ENCODE measurements around the gene NNMT.
"Not testable (repeated sequence)": the region's sequence is repeated elsewhere in the genome, so short reads cannot be mapped to it uniquely, and the experiment has no call there.

NNMT gene

GRCh38 chr11:114314096-114314495 is 17.9 kb downstream of the NNMT start:
- no peak for DNase-seq

- no peak for DNase-seq
Observed at GRCh38 chr11:114315749-114316368, 19.7 kb downstream of the NNMT start.

- DNase-seq: no peak
Observed at GRCh38 chr11:114316980-114317786, 21.0 kb downstream of the NNMT start.

- DNase-seq: no peak
Observed at GRCh38 chr11:114317787-114318137, 21.6 kb downstream of the NNMT start.

DNA sequence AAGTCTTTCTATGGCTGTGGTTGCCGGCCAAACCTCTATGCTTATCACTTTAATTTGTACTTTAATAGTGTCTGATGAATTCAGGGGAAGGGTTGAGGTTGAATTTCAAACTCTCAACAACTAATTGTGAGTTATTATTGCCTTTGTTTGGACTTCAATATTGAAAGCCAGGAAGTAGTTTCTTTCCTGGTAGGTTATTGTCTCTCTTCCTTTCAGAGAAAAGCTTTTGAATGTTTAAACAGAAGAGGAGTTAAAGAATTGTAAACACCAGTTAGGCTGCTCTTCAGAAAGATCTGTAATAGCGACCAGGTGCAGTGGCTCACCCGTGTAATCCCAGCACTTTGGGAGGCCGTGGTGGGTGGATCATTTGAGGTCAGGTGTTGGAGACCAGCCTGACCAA is 22.2 kb downstream of the NNMT start:
- no peak for DNase-seq

GRCh38 chr11:114319716-114320328 is 23.6 kb downstream of the NNMT start:
- no peak for DNase-seq

DNA sequence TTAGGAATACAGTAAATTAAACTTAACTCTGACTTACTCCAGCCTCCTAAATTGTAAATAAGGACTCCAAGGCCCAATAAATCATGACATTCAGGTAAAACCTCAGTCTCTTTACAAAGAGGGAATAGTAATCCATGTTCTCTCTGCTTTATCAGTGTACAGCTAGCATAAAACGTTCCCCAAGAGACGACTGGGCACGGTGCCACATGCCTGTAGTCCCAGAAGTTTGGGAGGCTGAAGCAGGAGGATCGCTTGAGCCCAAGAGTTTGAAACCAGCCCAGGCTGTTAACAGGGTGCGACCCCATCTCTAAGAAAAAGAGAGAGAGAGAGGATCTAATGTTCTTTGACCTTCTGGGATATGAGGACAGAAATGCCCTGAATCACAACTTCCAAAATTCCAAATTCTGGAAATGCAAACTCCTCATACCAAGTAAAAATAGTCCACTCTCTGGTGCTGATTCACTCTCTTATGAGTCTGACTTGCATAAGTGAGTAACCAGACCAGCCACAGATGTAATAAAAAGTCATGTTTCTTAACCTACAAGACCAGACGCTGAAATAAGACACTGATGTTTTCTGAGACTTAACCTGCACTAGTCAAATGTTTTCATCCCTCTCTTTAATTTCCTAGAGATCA is 25.5 kb downstream of the NNMT start:
- DNase-seq: no peak

GRCh38 chr11:114322934-114323333 is 26.7 kb downstream of the NNMT start:
- DNase-seq: no peak

- DNase-seq: no peak
Observed at GRCh38 chr11:114326151-114326550, 30.0 kb downstream of the NNMT start.

GRCh38 chr11:114326776-114327175 is 30.6 kb downstream of the NNMT start:
- no peak for DNase-seq

- DNase-seq: no peak
Observed at GRCh38 chr11:114330373-114330772, 34.2 kb downstream of the NNMT start.

DNA sequence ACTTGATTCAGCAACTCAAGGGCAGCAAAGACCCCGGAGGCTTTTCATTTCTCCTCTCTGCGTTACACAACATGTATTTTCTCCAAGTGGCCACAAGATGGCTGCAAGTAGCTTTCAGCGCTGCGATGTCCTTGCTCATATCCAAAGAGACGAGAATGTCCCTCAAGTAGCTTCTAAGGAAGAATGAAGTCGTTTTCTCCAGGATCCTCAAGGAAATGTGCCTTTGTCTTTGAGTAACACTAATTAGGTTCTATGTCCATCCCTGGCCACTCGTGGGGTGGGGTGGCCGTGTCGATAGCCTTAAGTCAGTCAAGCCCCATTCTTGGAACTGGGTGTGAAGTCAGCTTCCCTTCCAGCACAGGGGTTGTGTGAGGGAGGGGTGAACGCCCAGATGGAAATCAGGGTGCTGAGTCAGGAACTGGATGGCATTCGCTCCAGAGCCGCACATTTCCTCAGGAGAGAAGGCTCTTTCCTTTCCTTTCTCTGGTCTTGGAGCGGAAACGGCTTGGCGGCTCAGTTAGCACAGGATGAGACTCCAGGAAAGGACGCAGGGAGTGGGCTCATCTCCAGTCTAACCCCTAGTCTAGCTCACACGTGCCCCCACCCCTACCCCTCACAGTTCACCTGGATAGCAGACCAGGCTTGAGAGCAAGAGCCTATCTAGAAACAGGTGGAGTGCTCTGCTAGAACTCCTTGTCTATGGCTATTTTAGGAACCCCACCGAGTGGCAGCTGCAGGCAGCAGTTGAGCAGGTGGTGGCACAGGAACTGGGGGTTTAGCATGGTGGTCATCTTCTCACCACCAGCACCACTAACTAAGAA is 44.3 kb downstream of the NNMT start:
- DNase-seq: peak; percentile 38

- not testable (repeated sequence) for DNase-seq
Observed at GRCh38 chr11:114341667-114342066, 45.5 kb downstream of the NNMT start.

GRCh38 chr11:114342476-114342875 is 46.3 kb downstream of the NNMT start:
- no peak for DNase-seq

GRCh38 chr11:114343020-114343419 is 46.8 kb downstream of the NNMT start:
- DNase-seq: no peak

DNA sequence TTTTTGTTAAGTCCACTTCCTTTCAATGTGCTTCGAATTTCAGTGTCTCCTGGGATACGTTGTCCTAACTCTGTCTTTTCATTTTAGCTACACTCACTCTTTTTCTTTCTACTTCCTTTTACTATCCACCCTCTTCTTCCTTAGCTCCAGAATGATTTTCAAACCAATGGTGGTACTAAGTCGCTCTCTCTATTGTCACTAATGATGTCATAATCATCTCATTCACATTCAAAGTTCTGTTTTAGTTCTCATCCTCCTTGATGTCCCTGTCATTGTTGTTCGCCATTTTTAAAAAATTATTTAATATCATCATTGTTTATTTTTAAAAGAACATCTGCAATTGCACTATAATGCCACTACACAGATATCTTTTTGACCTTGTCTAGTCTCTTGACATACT is 47.3 kb downstream of the NNMT start:
- no peak for DNase-seq

DNA sequence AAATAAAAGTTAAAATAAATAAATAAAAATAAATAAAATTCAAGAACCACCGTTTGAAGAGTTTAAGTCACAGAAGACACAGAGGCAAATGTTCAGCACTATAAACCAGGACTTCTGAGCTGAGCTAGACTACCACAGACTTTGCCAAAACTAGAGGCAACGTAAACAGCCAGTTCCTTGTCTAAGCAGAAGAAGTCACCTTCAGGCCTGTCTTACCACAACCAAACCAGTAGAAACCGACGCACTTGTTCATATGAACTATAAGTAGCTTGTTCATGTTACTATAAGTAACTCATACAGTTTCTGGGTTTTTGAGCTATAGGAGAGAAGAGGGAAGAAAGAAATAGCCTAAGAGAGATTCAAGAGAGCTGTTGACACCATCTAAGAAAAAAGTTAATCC is 48.3 kb downstream of the NNMT start:
- no peak for DNase-seq

DNA sequence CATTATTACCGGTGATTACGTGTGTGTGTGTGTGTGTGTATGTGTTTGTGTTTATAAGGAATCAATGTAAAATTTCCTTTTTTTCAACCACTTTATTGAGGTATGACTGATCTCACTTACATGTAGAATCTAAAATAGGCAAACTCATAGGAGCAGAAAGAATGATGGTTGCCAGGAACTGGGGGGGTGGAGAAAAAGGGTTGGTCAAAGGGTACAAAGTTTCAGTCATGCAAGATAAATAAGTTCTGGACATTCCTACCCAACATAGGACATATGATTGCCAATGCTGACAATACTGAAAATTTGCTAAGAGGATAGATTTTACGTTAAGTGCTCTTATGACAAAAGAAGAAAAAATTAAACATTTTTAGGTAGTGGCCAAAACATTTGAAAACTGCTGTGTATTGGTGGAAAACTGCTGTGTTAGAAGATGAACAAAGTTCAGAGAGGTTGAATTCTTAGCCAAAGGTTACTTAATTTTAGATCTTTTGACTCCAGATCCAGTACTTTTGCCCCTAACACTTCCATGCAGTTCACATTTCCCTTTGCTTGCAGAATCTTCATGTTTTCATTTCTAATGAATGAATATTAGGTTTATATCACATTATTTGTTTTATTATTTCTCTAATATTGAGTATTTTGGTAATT is 49.5 kb downstream of the NNMT start:
- DNase-seq: no peak

DNA sequence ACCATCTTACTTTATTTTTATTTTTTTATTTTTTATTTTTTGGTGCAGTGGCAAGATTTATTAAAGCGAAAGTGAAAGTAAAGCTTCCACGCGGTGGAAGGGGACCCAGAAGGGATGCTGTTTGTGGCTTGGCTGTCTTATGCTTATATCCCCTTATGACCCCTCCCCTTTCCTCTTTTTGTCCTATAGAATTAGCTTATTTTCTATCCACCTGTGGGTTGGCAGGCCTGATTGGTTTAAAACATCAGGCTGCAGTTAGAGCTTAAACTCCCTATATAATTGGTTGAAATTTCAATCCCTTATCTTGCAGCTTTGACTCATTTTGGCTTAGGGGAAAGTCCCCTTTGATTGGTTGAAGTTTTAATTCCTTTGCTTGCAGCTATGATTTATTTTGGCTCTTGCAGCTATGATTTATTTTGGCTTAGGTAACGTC is 50.5 kb downstream of the NNMT start:
- no peak for DNase-seq

DNA sequence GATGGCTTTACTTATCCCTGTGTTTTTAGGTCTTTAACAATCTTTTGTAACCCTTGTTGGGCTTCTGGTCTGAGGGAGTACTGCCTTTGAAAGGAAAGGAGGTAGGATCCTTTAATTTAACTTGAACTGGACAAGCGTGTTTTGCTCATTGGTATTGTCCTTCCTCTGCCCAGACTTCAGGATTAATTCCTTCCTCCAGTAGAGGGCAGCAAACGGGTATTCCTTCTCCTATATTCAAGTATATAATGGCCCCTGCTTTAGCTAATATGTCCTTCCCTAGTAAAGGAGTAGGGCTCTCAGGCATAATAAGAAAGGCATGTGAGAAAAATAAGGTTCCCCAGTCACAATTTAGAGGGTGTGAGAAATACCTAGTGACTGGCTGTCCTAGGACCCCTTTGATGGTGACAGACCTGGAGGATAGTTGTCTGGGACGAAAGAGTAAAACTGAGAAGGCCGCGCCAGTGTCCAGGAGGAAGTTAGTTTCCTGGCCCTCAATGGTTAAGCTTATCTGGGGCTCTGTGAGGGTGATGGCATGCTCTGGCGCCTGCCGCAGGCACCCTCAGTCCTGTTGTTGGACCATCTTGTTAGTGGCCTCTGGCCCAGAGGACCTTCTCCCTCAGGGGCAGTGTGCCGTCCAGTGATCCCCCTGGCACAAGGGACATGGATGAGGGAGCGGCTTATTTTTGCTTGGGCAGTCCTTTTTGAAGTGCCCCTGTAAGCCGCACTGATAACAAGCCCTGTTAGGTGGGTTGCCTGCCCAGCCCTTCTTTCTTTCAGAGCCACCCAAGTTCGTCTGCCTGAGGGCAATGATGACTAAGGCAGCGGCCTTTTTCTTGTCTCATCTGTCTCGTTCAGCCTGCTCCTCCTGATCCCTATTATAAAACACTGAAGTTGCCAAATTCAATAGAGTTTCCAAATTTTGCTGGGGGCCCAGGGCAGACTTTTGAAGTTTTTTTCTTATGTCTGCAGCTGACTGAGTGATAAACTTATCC is 52.3 kb downstream of the NNMT start:
- no peak for DNase-seq

GRCh38 chr11:114350022-114350421 is 53.8 kb downstream of the NNMT start:
- no peak for DNase-seq
